ENCODE results near the gene ANK2. TPM values are rescaled to one million over a fixed set of nuclear protein-coding genes. Genes with fewer than 3 reads are reported as not detected.

ANK2 gene
- total and polyA plus RNA-seq, 2 donors from 2014 or later, result 21.1 to 125 TPM

DNA sequence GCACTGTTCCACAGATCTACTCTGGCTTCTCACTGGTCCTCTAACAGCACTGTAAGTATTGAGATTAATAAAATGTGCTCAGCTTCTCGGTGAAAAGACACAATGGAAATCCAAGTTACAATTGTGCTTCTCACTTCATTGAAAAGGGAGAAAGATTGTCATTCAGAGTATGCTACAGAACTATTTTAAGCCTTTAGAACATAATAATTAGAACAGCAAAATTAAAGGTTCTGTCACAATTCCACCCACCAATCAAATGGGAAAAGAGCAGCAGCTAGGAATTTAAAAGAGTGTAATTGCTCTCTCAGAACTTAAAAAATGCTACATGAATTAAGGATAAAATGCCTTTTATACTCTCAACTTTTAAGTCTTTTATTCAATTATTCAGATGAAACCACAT is 329.4 kb downstream of the ANK2 start:
- intact Hi-C loops (cut with DNase I), result no loop called here
- H3K9me3 ChIP-seq (ENCODE audit: control insufficient read depth in 2 of 3, insufficient read depth in 1 of 3, low read length in 3 of 3), result no peaks in the 10 kb centered on the region
- H3K27ac ChIP-seq (ENCODE audit: low read depth in 2 of 2, low read length in 2 of 2), result no peak overlapping the region
- peaks cover 0 to 9% (median 5%) of the 10 kb centered on the region in 3 donors for H3K36me3 ChIP-seq (ENCODE audit: control insufficient read depth in 2 of 3, insufficient read depth in 3 of 3, low read length in 3 of 3)
- FAIRE-seq, result no peak
- TF ChIP-seq, protein P1, sequence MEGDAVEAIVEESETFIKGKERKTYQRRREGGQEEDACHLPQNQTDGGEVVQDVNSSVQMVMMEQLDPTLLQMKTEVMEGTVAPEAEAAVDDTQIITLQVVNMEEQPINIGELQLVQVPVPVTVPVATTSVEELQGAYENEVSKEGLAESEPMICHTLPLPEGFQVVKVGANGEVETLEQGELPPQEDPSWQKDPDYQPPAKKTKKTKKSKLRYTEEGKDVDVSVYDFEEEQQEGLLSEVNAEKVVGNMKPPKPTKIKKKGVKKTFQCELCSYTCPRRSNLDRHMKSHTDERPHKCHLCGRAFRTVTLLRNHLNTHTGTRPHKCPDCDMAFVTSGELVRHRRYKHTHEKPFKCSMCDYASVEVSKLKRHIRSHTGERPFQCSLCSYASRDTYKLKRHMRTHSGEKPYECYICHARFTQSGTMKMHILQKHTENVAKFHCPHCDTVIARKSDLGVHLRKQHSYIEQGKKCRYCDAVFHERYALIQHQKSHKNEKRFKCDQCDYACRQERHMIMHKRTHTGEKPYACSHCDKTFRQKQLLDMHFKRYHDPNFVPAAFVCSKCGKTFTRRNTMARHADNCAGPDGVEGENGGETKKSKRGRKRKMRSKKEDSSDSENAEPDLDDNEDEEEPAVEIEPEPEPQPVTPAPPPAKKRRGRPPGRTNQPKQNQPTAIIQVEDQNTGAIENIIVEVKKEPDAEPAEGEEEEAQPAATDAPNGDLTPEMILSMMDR (IDR thresholded peaks at IDR 0.05; ENCODE audit: borderline replicate concordance, extremely low read depth, insufficient read depth), result no peak
- no peaks in the 10 kb centered on the region for H3K27me3 ChIP-seq (ENCODE audit: control insufficient read depth, insufficient read depth, low read length)
- no peak for DNase-seq
- no peak overlapping the region for H3K4me3 ChIP-seq (ENCODE audit: low read length in 3 of 3)
- no peak overlapping the region for H3K9ac ChIP-seq (ENCODE audit: low read length in 3 of 3)
- no peaks in the 10 kb centered on the region for H3K4me1 ChIP-seq (ENCODE audit: control insufficient read depth in 2 of 3, insufficient read depth in 2 of 3, low read depth in 1 of 3, low read length in 3 of 3)

DNA sequence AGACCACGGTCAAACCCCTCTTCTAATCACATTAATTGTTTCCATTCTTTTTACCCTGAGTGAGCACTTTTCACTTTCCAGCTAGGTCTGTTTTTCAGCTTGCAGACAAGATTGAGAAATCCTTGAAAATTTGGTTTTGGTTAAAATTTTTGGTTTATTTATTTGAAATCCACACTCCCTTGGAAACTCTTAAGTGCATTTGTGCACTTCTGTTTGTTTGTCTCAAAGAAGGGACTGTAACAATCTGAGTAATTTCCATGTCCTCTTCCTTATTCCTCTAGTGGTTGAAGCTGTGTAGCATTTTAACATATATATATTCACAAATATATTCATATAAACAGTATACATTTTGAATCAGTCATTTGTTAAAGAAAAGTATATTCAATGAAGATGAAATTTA is 333.3 kb downstream of the ANK2 start:
- FAIRE-seq (no peak), DNase-seq (no peak)
- no peaks in the 10 kb centered on the region for H3K4me1 ChIP-seq (ENCODE audit: control insufficient read depth in 2 of 3, insufficient read depth in 2 of 3, low read depth in 1 of 3, low read length in 3 of 3)
- TF ChIP-seq, protein P1 (IDR thresholded peaks at IDR 0.05; ENCODE audit: borderline replicate concordance, extremely low read depth, insufficient read depth), result no peak
- no peaks in the 10 kb centered on the region for H3K9me3 ChIP-seq (ENCODE audit: control insufficient read depth in 2 of 3, insufficient read depth in 1 of 3, low read length in 3 of 3)
- peaks cover 0 to 9% (median 5%) of the 10 kb centered on the region in 3 donors for H3K36me3 ChIP-seq (ENCODE audit: control insufficient read depth in 2 of 3, insufficient read depth in 3 of 3, low read length in 3 of 3)
- no peak overlapping the region for H3K27ac ChIP-seq (ENCODE audit: low read depth in 2 of 2, low read length in 2 of 2)
- no peak overlapping the region for H3K9ac ChIP-seq (ENCODE audit: low read length in 3 of 3)
- no peaks in the 10 kb centered on the region for H3K27me3 ChIP-seq (ENCODE audit: control insufficient read depth, insufficient read depth, low read length)
- intact Hi-C loops (cut with DNase I), result no loop called here
- no peak overlapping the region for H3K4me3 ChIP-seq (ENCODE audit: low read length in 3 of 3)

DNA sequence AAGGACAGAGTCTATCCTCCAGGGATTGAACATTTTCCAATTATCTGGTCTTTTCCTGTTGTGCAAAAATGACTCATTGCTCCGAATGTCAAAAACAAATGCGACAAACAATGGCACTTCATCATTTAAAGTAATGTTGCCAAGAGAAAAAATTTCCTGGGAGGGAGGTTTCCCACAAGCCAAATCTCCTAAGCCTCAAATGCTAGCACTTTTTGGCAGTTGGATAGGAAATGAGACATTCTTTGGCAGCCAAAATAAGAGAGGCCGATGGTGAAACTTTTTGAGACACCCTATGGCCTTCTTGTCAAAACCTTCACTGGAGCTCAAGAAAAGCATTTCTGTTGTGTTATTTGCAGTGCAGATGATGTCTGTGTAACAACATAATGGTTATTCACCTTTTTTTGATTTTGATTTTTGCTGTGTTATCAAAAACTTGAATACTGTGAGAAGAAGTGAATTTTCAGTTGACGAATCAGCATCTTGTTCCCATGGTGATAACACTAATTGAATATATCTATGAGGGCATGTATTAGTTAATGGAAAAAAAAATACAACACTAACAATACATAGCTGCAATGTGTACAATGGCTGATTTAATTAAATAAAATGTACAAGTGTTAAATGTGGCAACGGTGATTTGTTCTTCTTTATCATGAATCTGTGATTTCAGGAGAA is 333.8 kb downstream of the ANK2 start:
- FAIRE-seq, result peak; percentile 53
- TF ChIP-seq, protein P1 (IDR thresholded peaks at IDR 0.05; ENCODE audit: borderline replicate concordance, extremely low read depth, insufficient read depth), result no peak
- intact Hi-C loops (cut with DNase I), result no loop called here
- Histone ChIP-seq H3K27me3 (ENCODE audit: control insufficient read depth, insufficient read depth, low read length) (no peaks in the 10 kb centered on the region), H3K27ac (ENCODE audit: low read depth in 2 of 2, low read length in 2 of 2) (no peak overlapping the region), H3K9me3 (ENCODE audit: control insufficient read depth in 2 of 3, insufficient read depth in 1 of 3, low read length in 3 of 3) (no peaks in the 10 kb centered on the region), H3K36me3 (ENCODE audit: control insufficient read depth in 2 of 3, insufficient read depth in 3 of 3, low read length in 3 of 3) (peaks cover 0 to 9% (median 4%) of the 10 kb centered on the region in 3 donors), H3K4me3 (ENCODE audit: low read length in 3 of 3) (no peak overlapping the region), H3K4me1 (ENCODE audit: control insufficient read depth in 2 of 3, insufficient read depth in 2 of 3, low read depth in 1 of 3, low read length in 3 of 3) (no peaks in the 10 kb centered on the region), H3K9ac (ENCODE audit: low read length in 3 of 3) (no peak overlapping the region)
- peak in 1 of 5 donors; percentile 20 for DNase-seq
